ENCODE data around the gene DMRTC1. TPM values are rescaled to one million over a fixed set of nuclear protein-coding genes. Genes with fewer than 3 reads are reported as not detected.

The DMRTC1 gene, protein sequence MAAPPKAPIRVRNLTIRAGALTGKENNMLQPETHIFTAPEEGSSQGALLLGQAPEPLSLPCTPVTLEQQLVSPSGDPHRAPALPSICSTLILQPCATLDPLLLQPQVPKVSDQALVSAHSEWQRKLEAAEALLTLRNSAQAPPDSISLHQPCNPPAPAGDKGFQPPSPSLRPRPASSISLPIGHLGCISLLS
- not detected in 2 replicates for total RNA-seq

DNA sequence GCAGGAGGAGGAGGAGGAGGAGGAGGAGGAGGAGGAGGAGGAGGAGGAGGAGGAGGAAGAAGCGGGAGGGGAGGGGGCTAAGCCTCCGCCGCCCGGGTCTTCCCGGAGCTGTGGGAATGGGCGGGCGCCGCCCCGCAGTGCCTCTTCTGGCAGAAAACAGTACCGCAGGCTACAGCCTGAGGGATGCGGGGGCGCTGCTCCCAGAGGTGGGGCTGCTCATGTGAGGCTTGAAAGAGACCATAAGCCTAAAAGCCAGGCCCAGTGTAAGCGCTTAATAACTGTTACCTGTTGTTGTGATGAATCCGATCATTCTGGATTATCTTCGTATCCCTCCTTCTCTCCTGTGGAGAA, at the start of gene DMRTC1:
Gene DMRTC1, minus strand, starts transcription at position 19 of the 351 bp plus-strand sequence. CDS start 68,143 bp downstream, outside the sequence.

DNA sequence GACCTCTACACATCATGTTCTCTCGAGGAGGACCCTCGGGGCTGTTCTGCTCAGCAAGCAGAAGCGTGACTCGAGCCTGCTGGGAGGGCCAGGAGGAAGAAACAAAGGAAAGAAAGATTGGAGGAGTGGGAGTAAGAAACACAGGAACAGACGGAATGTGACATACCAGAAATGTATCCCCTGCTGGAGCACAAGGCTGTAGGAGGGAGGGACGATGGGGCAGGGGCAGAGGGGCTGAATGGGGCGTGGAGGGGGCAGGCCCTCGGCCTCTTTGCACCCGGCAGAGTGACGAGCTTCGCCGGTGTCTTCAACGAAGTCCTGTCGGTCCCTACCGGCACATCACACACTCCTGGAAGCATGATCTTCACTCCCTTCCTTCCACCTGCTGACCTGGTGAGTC, 5.7 kb downstream of the DMRTC1 start, which contains the start of gene FAM236A:
Gene FAM236A, plus strand, starts transcription at position 301 of the 400 bp plus-strand sequence. Its CDS starts 57 bp downstream, at position 358.

DNA sequence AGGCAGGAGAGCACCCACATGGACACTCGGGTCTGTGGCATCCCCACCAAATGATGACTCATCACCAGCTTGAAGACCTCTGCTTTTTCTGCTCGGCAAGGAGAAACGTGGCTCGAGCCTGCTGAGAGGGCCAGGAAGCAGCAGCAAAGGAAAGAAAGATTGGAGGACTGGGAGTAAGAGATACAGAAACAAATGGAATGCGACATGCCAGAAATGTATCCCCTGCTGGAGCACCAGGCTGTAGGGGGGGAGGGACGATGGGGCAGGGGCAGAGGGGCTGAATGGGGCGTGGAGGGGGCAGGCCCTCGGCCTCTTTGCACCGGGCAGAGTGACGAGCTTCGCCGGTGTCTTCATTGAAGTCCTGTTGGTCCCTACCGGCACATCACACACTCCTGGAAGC, 31.3 kb downstream of the DMRTC1 start, which contains the start of gene FAM236C:
Gene FAM236C, plus strand, starts transcription at position 301 of the 400 bp plus-strand sequence. CDS start 100 bp downstream, outside the sequence.

Other genes starting within 250 kb of the DMRTC1 start
- gene PHKA1, start 229.5 kb downstream of the DMRTC1 start, total RNA-seq = 21.1 and 22.5 TPM in 2 replicates
- gene DMRTC1B, start 166.9 kb downstream of the DMRTC1 start, total RNA-seq = not detected in 2 replicates
- not detected in 2 replicates for gene FAM236B, start 161.2 kb downstream of the DMRTC1 start, total RNA-seq
- gene FAM236D, start 135.6 kb downstream of the DMRTC1 start, total RNA-seq = not detected in 2 replicates
- gene FAM236C, start 31.2 kb downstream of the DMRTC1 start, total RNA-seq = not detected in 2 replicates
- gene FAM236A, start 5.6 kb downstream of the DMRTC1 start, total RNA-seq = not detected in 2 replicates
- gene PABPC1L2B, start 59.1 kb upstream of the DMRTC1 start, total RNA-seq = not detected in 2 replicates
- gene PABPC1L2A, start 135.7 kb upstream of the DMRTC1 start, total RNA-seq = not detected in 2 replicates

Measured in smooth muscle cell of the umbilical artery (primary cell).